Naive thymus-derived CD8-positive, alpha-beta T cell (primary cell): Measurements from ENCODE around the gene CHCHD10. TPM values are rescaled to one million over a fixed set of nuclear protein-coding genes. Genes with fewer than 3 reads are reported as not detected.
A peak's percentile ranks its signal among the peaks of the same experiment; 100 is the strongest.

Source experiments
- ATAC-seq, 2 donors: fragments of 150-1000 bp; cut with Tn5 transposase in 1 of 2; sonication (Bioruptor Pico), chemical (Tn5 transposase) in 1 of 2; 1 replicate in 1 of 2; 2 replicates in 1 of 2; pipeline ENCODE4 v1.10.0; 2021; ENCODE audit warnings: mild to moderate bottlenecking in 2 of 2, moderate library complexity in 2 of 2
- POLR2A ChIA-PET: fragments of 350-600 bp; sonication (Branson Sonifier 250); formaldehyde crosslinking; loops from one replicate; lab custom pipeline; 2021; ENCODE audit warnings: antibody characterized with exemption; lab: Charles Lee
- DNase-seq, 10 donors: peaks; one replicate each; pipeline versions ENCODE4 v3.0.0 to v3.0.0-alpha.2; 2020 to 2022
- H3K27ac Mint-ChIP-seq, 10 donors: one replicate each; pipeline ENCODE4 v1.8.0; 2020 to 2022; ENCODE audit warnings: mild to moderate bottlenecking in 10 of 10, mixed read lengths in 10 of 10, moderate library complexity in 4 of 10, inconsistent platforms in 1 of 10
- H3K27me3 Mint-ChIP-seq, 5 donors: one replicate each; pipeline ENCODE4 v1.8.0; 2021 to 2022; ENCODE audit warnings: mixed read lengths in 5 of 5
- H3K36me3 Mint-ChIP-seq, 3 donors: one replicate each; pipeline ENCODE4 v1.8.0; 2020 to 2022; ENCODE audit warnings: mixed read lengths in 3 of 3, mild to moderate bottlenecking in 2 of 3, inconsistent platforms in 1 of 3
- H3K4me1 Mint-ChIP-seq, 4 donors: one replicate each; pipeline ENCODE4 v1.8.0; 2021 to 2022; ENCODE audit warnings: mixed read lengths in 4 of 4
- H3K4me3 Mint-ChIP-seq, 10 donors: one replicate each; pipeline ENCODE4 v1.8.0; 2020 to 2022; ENCODE audit warnings: mild to moderate bottlenecking in 10 of 10, mixed read lengths in 10 of 10, moderate library complexity in 6 of 10, inconsistent platforms in 1 of 10
- H3K9me3 Mint-ChIP-seq, 9 donors: one replicate each; pipeline ENCODE4 v1.8.0; 2020 to 2022; ENCODE audit warnings: mixed read lengths in 9 of 9, mild to moderate bottlenecking in 3 of 9, inconsistent platforms in 1 of 9, moderate library complexity in 1 of 9
- polyA plus RNA-seq, 3 donors: library from polyadenylated mRNA; unstranded; fragments of 300-500 nt; fragmentation: Illumina TruSeq; gene quantifications; one replicate each; pipeline ENCODE4 v1.2.3, GENCODE V29; 2021
- total RNA-seq, 8 experiments: library from RNA in 2 of 8; stranded (reverse) in 2 of 8; gene quantifications; one replicate each; pipeline ENCODE4 v1.2.3 and lab custom pipeline; 2021 to 2026

The CHCHD10 gene
- total and polyA plus RNA-seq, 5 experiments from 2014 or later = 26.1 to 47.4 (median 37.6) TPM

- POLR2A ChIA-PET = no interaction called here
- peaks cover 6 to 8% (median 7%) of the 10 kb centered on the region in 4 donors for H3K4me1 Mint-ChIP-seq
- H3K36me3 Mint-ChIP-seq = no peaks in the 10 kb centered on the region
- no peak overlapping the region for H3K4me3 Mint-ChIP-seq
- no peak for ATAC-seq
- H3K27ac Mint-ChIP-seq = no peak overlapping the region
- peak in 1 of 10 donors; percentile 37 for DNase-seq
- H3K27me3 Mint-ChIP-seq = no peaks in the 10 kb centered on the region
- no peaks in the 10 kb centered on the region for H3K9me3 Mint-ChIP-seq
These were observed 10.2 kb upstream of the CHCHD10 start for GRCh38 chr22:23777776-23778576.

GRCh38 chr22:23775779-23776375 lies 8.1 kb upstream of the CHCHD10 start:
- Mint-ChIP-seq H3K4me3 (no peak overlapping the region), H3K4me1 (peaks cover 12 to 24% (median 19%) of the 10 kb centered on the region in 4 donors), H3K36me3 (no peaks in the 10 kb centered on the region), H3K27me3 (no peaks in the 10 kb centered on the region), H3K27ac (peak overlapping the region in 3 of 10 donors; percentile 35 to 51 (median 49)), H3K9me3 (no peaks in the 10 kb centered on the region)
- POLR2A ChIA-PET = interaction anchor here (0.7 to 5.4 kb wide), 8 partner anchors 11 to 163 kb away, joined by 3 to 29 read pairs (median 6); partner anchors contain the start of genes C22orf15, MIF, SLC2A11 and SMARCB1
- ATAC-seq = no peak
- DNase-seq = peak in 1 of 10 donors; percentile 26

- peak overlapping the region in 4 of 10 donors; percentile 17 to 44 (median 24) for H3K27ac Mint-ChIP-seq
- H3K4me1 Mint-ChIP-seq = peaks cover 12 to 25% (median 22%) of the 10 kb centered on the region in 4 donors
- DNase-seq (peak in 1 of 10 donors; percentile 43), ATAC-seq (no peak)
- H3K4me3 Mint-ChIP-seq = peak overlapping the region in 2 of 10 donors; percentile 14 to 58
- POLR2A ChIA-PET = interaction anchor here (0.8 to 5.4 kb wide), 7 partner anchors 11 to 119 kb away, joined by 3 to 29 read pairs (median 5); partner anchors contain the start of genes C22orf15, MIF, SLC2A11 and SMARCB1
- H3K9me3 Mint-ChIP-seq = no peaks in the 10 kb centered on the region
- no peaks in the 10 kb centered on the region for H3K27me3 Mint-ChIP-seq
- no peaks in the 10 kb centered on the region for H3K36me3 Mint-ChIP-seq
These were observed 7.2 kb upstream of the CHCHD10 start for GRCh38 chr22:23774922-23775436.

- no peaks in the 10 kb centered on the region for H3K36me3 Mint-ChIP-seq
- no peaks in the 10 kb centered on the region for H3K9me3 Mint-ChIP-seq
- H3K4me1 Mint-ChIP-seq = peaks cover 9 to 28% (median 27%) of the 10 kb centered on the region in 4 donors
- peak overlapping the region in 5 of 10 donors; percentile 4 to 58 (median 28) for H3K4me3 Mint-ChIP-seq
- POLR2A ChIA-PET = interaction anchor here (0.8 to 5.4 kb wide), 6 partner anchors 10 to 83 kb away, joined by 3 to 29 read pairs (median 6); partner anchors contain the start of genes C22orf15, SLC2A11, SMARCB1 and ZNF70
- DNase-seq (peak in 1 of 10 donors; percentile 32), ATAC-seq (no peak)
- no peaks in the 10 kb centered on the region for H3K27me3 Mint-ChIP-seq
- peak overlapping the region in 2 of 10 donors; percentile 9 to 22 for H3K27ac Mint-ChIP-seq
These were observed 6.5 kb upstream of the CHCHD10 start for GRCh38 chr22:23774114-23774921.

- Mint-ChIP-seq H3K36me3 (no peaks in the 10 kb centered on the region), H3K4me3 (peak overlapping the region; percentile 14 to 83 (median 71)), H3K27ac (peak overlapping the region in 6 of 10 donors; percentile 14 to 62 (median 43)), H3K9me3 (no peaks in the 10 kb centered on the region), H3K4me1 (peaks cover 9 to 30% (median 27%) of the 10 kb centered on the region in 4 donors), H3K27me3 (no peaks in the 10 kb centered on the region)
- DNase-seq = no peak
- POLR2A ChIA-PET = interaction anchor here (2.1 to 5.4 kb wide), 3 partner anchors 11 to 84 kb away, joined by 5 to 29 read pairs (median 7); partner anchors contain the start of genes C22orf15, SLC2A11 and SMARCB1
- no peak for ATAC-seq
These were observed 5.8 kb upstream of the CHCHD10 start for GRCh38 chr22:23773483-23774113.

GRCh38 chr22:23772649-23773473 lies 5.1 kb upstream of the CHCHD10 start, which contains the start of gene MMP11:
MMP11 (plus strand) TSS chr22:23772849; CDS start chr22:23772871, 22 bp downstream.
- peak in 9 of 10 donors; percentile 29 to 74 (median 50) for DNase-seq
- peaks cover 9 to 33% (median 28%) of the 10 kb centered on the region in 4 donors for H3K4me1 Mint-ChIP-seq
- peak within 1 kb of the TSS; percentile 59 to 83 (median 72) for H3K4me3 Mint-ChIP-seq
- H3K36me3 Mint-ChIP-seq = no peaks in the 10 kb centered on the region
- no peaks in the 10 kb centered on the region for H3K27me3 Mint-ChIP-seq
- H3K27ac Mint-ChIP-seq = peak within 1 kb of the TSS; percentile 44 to 79 (median 55)
- ATAC-seq = peak; percentile 57 to 74
- H3K9me3 Mint-ChIP-seq = no peaks in the 10 kb centered on the region
- POLR2A ChIA-PET = interaction anchor here (0.8 to 5.4 kb wide), 5 partner anchors 10 to 86 kb away, joined by 3 to 29 read pairs (median 4); partner anchors contain the start of genes C22orf15 and SMARCB1

- Mint-ChIP-seq H3K27ac (peak overlapping the region in 5 of 10 donors; percentile 25 to 60 (median 47)), H3K9me3 (no peaks in the 10 kb centered on the region), H3K27me3 (no peaks in the 10 kb centered on the region), H3K4me1 (peaks cover 9 to 33% (median 28%) of the 10 kb centered on the region in 4 donors), H3K4me3 (peak overlapping the region; percentile 59 to 80 (median 70)), H3K36me3 (no peaks in the 10 kb centered on the region)
- DNase-seq = no peak
- no peak for ATAC-seq
- POLR2A ChIA-PET = interaction anchor here (0.8 to 5.4 kb wide), 7 partner anchors 9 to 86 kb away, joined by 3 to 29 read pairs (median 4); partner anchors contain the start of genes C22orf15 and SMARCB1
These were observed 4.5 kb upstream of the CHCHD10 start for GRCh38 chr22:23772315-23772648.

- Mint-ChIP-seq H3K4me1 (peaks cover 17 to 59% (median 48%) of the 10 kb centered on the region in 4 donors), H3K4me3 (peak overlapping the region in 8 of 10 donors; percentile 10 to 85 (median 42)), H3K27ac (peak overlapping the region in 3 of 10 donors; percentile 22 to 67 (median 22)), H3K27me3 (no peaks in the 10 kb centered on the region), H3K36me3 (peaks cover 0 to 2% (median 0%) of the 10 kb centered on the region in 3 donors), H3K9me3 (no peaks in the 10 kb centered on the region)
- ATAC-seq (no peak), DNase-seq (peak in 1 of 10 donors; percentile 60)
- POLR2A ChIA-PET = interaction anchor here (0.7 to 8.2 kb wide), 2 partner anchors 18 to 89 kb away, joined by 3 to 65 read pairs; partner anchors contain the start of gene SMARCB1
These were observed 1.7 kb upstream of the CHCHD10 start for GRCh38 chr22:23769321-23769965.

- Mint-ChIP-seq H3K27me3 (no peaks in the 10 kb centered on the region), H3K36me3 (peaks cover 0 to 2% (median 0%) of the 10 kb centered on the region in 3 donors), H3K4me3 (peak overlapping the region; percentile 65 to 90 (median 82)), H3K27ac (peak overlapping the region in 8 of 10 donors; percentile 26 to 90 (median 66)), H3K9me3 (no peaks in the 10 kb centered on the region), H3K4me1 (peaks cover 17 to 71% (median 59%) of the 10 kb centered on the region in 4 donors)
- DNase-seq (no peak), ATAC-seq (peak in 1 of 2 donors; percentile 3)
- POLR2A ChIA-PET = interaction anchor here (0.8 to 8.2 kb wide), 9 partner anchors 8 to 90 kb away, joined by 3 to 65 read pairs (median 4); partner anchors contain the start of genes SLC2A11, SMARCB1, VPREB3 and ZNF70
These were observed 484 bp downstream of the CHCHD10 start for GRCh38 chr22:23767303-23767672.
